Chondrocyte (in vitro differentiated cells): Measurements from ENCODE around the gene TMEM178A. TPM values are rescaled to one million over a fixed set of nuclear protein-coding genes. Genes with fewer than 3 reads are reported as not detected.

Experiments used
- DNase-seq: peaks from one replicate; pipeline ENCODE4 v3.0.0; 2021; ENCODE audit warnings: mixed read lengths, low spot score
- H3K27ac Mint-ChIP-seq: one replicate; pipeline ENCODE4 v1.8.0; 2021; ENCODE audit warnings: mild to moderate bottlenecking, moderate library complexity, mixed read lengths; ENCODE audit not compliant: unreplicated experiment
- H3K27me3 Mint-ChIP-seq: 2 replicates; pipeline ENCODE4 v1.8.0; 2021; ENCODE audit warnings: low read depth, mixed read lengths
- H3K36me3 Mint-ChIP-seq: 2 replicates; pipeline ENCODE4 v1.8.0; 2021; ENCODE audit warnings: low read depth, mixed read lengths
- H3K4me1 Mint-ChIP-seq: 2 replicates; pipeline ENCODE4 v1.8.0; 2021; ENCODE audit warnings: low read depth, mild to moderate bottlenecking, mixed read lengths
- H3K4me3 Mint-ChIP-seq: one replicate; pipeline ENCODE4 v1.8.0; 2021; ENCODE audit warnings: mild to moderate bottlenecking, moderate library complexity, mixed read lengths; ENCODE audit not compliant: unreplicated experiment
- H3K9me3 Mint-ChIP-seq: 2 replicates; pipeline ENCODE4 v1.8.0; 2021; ENCODE audit warnings: low read depth, mixed read lengths
- CTCF ChIP-seq: fragments of 200-600 bp; sonication (generic); IDR thresholded peaks from 2 replicates; pipeline ENCODE4 v1.5.0; 2021; ENCODE audit warnings: antibody characterized with exemption, mild to moderate bottlenecking, moderate library complexity
- total RNA-seq: library from RNA; stranded (reverse); gene quantifications from 3 replicates; pipeline ENCODE4 v1.2.1, GENCODE V29; 2021

TMEM178A gene
- total RNA-seq, 1 donor from 2014 or later: 1.3 TPM

GRCh38 chr2:39676342-39676741 lies 10.6 kb downstream of the TMEM178A start:
- Mint-ChIP-seq H3K4me3 (no peak overlapping the region), H3K4me1 (no peaks in the 10 kb centered on the region), H3K9me3 (peaks cover 10% of the 10 kb centered on the region), H3K36me3 (peaks cover 5% of the 10 kb centered on the region), H3K27me3 (peaks cover 6% of the 10 kb centered on the region), H3K27ac (no peak overlapping the region)
- no peak for DNase-seq
- no peak for TF ChIP-seq CTCF

- H3K4me3 Mint-ChIP-seq: no peak overlapping the region
- peaks cover 4% of the 10 kb centered on the region for H3K27me3 Mint-ChIP-seq
- peaks cover 10% of the 10 kb centered on the region for H3K9me3 Mint-ChIP-seq
- H3K4me1 Mint-ChIP-seq: no peaks in the 10 kb centered on the region
- TF ChIP-seq CTCF: no peak
- no peak for DNase-seq
- no peak overlapping the region for H3K27ac Mint-ChIP-seq
- H3K36me3 Mint-ChIP-seq: peaks cover 5% of the 10 kb centered on the region
Observed at GRCh38 chr2:39678170-39678569, 12.5 kb downstream of the TMEM178A start.

GRCh38 chr2:39679805-39680204 lies 14.1 kb downstream of the TMEM178A start:
- H3K36me3 Mint-ChIP-seq: peaks cover 3% of the 10 kb centered on the region
- H3K4me3 Mint-ChIP-seq: no peak overlapping the region
- no peak for TF ChIP-seq CTCF
- H3K27ac Mint-ChIP-seq: no peak overlapping the region
- peaks cover 10% of the 10 kb centered on the region for H3K9me3 Mint-ChIP-seq
- peaks cover 4% of the 10 kb centered on the region for H3K27me3 Mint-ChIP-seq
- no peaks in the 10 kb centered on the region for H3K4me1 Mint-ChIP-seq
- no peak for DNase-seq

DNA sequence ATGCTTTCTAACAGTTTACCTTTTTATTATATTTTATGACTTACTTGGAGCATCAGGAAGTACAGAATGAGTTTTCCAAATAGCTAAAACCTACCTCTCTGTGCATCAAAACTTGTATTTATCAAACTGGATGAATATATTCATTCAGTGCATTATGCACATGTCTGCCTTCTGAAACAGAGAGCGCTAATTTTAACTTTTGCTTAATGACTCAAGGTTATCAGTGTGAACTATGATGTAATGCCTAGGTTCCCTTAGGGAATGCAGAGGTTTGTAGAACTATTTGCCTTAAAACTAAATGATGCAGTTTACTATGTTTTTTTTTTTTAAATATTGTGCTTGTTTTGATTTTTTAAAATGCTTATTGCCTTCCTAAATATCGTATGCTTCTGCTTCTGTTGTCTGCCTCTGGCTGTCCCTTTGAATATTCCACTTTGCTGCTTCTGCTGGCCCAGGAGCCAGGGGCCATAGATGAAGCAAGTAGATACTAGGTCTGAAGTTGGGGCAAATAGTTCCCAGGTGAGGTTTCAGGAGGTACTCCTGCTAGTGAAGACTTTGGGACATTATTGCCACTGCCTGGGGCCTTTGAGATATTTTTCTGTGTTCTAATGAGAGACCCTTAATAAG lies 16.5 kb downstream of the TMEM178A start:
- Mint-ChIP-seq H3K36me3 (peaks cover 3% of the 10 kb centered on the region), H3K4me1 (no peaks in the 10 kb centered on the region), H3K4me3 (no peak overlapping the region), H3K9me3 (peaks cover 10% of the 10 kb centered on the region), H3K27me3 (peaks cover 4% of the 10 kb centered on the region), H3K27ac (no peak overlapping the region)
- no peak for TF ChIP-seq CTCF
- DNase-seq: no peak

DNA sequence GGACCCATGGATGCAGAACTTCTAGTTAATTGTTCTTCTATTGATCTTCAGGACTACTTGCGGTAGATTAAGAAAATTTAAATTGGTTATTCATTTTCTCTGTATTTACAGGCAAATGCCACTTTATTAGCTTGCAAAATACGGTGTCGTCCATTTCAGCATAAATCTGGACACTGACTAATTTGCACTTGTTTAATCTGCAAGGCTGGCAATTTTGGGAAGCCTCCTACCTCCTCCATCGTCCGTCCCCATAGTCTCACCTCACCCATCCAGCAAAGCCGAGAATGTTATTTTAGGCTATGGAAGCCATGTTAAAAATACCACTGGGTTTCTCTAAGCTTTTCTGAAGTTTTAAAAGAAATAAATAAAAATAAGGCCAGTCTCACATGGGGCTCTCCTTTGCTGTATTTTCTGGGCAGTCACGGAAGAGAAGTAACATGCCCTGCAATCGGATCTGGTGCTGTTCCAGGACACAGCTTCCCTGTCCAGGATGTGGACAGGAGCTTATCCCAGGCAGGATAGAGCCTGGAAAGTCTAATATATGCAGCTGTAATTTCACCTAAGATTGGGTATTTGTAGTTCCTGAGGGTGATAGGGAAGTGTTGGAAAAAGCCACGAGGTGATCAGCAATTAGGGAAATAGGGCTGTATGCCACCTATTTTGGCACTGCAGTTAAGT lies 17.4 kb downstream of the TMEM178A start:
- Mint-ChIP-seq H3K4me1 (no peaks in the 10 kb centered on the region), H3K27ac (no peak overlapping the region), H3K9me3 (peaks cover 4% of the 10 kb centered on the region), H3K4me3 (no peak overlapping the region), H3K27me3 (peaks cover 3% of the 10 kb centered on the region), H3K36me3 (peaks cover 1% of the 10 kb centered on the region)
- no peak for TF ChIP-seq CTCF
- DNase-seq: no peak
